ENCODE data around the gene OBSCN.

OBSCN gene

DNA sequence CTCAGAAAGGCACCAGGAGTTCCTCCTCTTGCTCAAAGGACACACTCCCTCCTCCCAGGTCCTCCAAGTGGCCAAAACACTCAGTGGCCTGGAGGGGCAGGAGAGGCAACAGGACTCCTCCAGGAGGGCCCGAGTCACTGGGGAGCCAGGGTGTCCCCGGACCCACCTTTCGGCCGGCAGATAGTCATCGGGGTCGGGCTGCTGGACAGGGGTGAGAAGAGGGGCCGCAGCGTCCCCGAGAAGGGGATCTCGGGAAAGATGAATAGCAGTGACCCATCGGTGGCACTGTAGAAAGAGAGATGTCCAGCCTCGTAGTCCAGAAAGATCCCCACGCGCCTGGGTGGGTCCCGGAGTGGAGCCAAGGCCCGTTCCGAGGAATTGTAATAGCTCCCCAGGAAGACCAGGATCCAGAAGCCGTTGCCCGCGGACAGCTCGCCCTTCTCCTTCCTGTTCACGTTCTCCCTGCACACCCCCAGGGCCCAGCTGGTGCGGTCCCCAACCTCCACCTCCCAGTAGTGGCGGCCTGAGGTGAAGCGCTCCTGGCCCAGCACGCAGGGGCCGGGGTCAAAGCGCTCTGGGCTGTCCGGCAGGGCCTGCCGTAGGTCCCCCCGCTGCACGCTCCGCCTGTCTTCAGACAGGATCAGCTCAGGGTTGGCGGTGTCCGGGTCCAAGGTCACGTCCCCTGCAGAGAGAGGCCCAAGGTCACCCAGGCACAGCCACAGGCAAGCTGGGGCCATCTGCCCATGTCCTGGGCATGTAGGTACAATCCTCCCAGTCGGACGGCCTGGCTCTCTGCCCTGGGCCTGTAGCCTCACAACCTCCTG is 186.9 kb downstream of the OBSCN start:
- DNase-seq, result no peak

DNA sequence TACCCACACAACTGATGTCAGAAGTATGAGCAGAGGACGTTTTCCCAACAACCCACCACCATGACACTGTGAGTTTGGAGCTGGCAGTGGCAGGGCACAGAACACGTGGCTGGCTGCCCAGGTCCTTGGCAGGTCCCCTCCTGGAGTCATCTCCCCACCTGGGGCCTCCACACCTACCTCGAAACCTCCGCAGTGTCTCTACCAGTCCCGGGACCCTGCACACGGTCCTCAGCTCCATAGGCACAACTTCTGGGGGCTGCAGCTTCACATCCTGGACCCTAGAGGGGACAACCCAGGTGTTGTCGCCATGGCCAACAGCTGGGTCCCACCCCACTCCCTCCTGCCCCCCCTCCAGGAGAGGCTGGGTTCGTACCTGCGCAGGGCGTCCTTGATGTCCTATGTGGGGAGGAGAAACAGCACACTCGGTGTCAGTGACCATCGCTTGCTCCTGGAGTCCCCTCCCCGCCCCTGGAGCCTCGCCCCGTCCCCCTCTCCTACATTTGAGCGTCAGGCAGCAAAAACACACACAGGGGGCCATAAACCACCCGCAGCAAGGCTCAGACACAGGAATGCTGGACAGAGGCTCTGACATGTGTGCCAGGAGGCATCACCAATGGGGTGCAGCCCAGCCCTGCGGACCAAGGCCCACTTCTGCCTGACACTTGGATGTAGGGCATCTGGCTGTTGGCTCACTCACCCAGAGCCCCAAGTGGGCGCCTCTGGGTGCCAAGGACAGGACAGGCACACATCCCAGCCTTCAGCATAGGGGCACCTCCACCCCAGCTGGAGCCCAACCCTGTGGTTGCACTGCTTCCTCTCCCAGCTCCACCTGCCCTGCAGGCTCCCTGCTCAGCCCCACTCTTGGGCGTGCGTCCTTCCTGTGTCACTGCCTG is 189.2 kb downstream of the OBSCN start:
- no peak for DNase-seq

DNA sequence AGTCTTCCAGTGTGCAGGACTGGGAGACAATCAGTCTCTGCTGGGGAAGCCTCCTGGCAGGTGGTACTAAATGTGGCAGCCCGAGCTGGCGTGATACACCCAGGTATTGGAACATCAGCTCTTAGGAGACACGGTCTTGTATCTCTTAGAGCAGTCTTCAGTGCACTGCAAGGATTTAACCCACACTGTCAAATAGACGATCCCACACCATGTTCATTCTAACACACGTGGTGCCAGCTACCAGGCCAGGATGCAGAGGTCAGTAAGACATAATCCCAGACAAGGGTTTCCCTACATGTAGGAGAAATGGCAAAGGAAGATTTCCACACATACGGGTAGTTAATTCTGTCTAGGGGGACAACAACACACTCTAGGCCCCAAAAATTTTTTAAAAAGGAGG is 190.1 kb downstream of the OBSCN start:
- no peak for DNase-seq

DNA sequence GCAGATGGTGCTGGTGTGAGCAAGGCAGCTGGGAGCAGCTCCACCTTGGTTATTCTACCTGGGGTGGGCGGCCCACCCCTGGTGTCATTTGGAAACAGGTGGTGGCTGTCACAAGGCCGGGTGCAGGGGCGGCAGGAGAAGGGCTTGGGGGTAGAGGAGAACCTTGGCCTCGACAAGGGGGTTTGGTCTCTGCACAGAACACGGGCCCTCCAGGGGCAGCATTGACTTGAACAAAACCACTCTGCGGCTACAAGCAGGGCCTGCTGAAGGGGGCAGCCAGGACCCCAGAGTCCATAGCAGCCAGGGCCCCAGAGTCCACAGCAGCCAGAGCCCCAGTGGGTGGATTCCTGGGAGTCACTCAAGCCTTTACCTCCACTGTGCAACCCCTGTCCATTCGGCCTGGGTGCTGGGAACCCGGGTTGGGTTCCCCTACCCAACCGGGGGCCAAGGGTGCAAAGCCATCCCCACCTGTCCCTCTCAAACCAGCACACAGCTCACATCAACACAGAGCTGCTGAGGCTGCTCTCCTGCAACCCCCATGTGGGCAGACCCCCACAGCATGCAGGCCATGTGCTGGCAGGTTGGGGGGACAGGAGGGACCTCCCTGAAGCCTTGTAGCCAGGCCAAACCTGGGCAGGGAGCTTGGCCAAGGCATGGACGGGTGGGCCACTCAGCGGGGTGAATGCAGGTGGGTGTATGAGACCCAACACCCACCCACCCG is 191.1 kb downstream of the OBSCN start:
- no peak for DNase-seq

DNA sequence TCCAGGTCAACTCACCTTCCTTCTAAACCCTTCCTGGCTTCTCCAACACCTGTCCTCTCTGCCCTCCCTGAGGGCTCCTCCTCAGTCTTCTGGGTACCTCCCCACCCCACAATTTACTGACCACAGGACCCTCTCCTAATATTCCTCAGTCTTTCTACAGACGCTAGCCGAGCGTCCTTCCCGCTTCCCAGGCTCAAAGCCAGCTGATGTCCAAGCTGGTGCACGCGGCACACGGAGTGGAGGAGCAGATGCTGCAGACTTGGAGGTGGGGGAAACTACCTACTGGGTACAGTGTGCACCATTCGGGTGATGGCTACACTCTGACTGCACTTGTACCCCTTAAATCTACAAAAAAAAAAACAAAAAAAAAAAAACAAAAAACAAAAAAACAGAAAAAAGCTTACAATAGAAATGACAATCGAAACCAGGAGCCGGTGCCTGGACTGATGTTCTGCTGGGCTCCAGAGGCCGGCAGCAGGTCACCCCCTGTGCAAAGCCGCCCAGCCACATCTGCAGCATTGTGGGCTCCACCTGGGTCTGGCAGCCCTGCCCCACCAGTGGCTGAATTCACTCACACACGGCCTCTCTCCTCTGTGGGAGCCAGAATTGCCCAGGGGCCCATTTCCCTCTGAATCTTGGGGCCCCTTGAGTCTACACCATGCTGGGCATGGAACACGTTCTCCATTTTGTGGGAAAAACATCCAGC is 191.8 kb downstream of the OBSCN start:
- no peak for DNase-seq

DNA sequence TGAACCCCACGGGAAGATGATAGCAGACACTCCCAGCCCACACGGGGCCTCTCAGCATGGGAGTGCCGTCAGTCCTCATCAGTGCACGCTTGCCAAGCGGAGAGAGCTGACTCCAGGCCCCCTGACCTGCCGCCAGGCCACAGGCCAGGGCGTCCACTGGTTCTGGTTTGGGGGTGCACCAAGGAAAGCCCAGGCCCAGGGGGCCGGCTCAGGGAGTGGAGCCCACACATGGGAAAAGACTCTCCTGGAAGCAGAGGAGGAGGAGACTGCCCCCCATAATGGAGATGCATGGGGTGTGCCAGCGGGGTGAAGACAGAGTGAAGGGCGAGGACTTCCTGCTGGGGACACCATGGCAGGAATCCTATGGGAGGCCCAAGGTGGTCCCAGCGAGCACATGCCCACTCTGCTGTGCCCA is 192.4 kb downstream of the OBSCN start:
- no peak for DNase-seq

DNA sequence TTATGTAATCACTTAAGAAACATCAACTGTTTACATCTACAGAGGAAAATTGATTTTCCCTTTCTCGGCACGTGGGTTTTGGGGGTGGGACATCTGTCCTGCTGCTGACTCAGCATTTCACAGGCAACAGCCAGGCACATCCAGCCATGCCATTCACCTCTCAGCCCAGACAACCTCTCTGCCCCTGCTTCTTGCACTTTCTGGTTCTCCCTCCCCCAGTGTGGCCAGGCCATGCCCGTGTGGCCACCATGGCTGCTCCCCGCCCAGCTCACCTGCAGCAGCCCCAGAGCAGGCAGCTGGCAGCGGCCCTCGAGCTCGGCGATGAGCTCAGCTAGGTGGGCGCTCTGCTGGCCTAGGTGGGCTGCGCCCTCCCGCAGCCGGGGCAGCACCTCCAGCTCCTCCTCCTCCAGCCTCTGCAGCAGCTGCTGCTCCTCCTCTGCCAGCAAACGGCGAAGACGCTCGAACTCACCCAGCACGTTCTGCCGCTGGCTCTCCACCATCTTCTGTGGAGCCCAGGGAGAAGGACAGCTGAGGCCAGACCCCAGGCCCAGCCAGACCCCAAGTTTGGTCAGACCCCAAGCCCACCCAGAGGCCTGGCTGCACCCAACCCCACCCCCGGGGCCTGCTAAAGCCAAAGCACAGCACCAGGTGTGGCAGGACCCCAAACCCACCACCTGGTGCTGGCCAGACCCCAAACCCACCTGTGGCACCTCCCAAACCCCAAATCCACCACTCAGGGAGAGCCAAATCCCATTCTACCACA is 193.0 kb downstream of the OBSCN start:
- DNase-seq, result no peak

DNA sequence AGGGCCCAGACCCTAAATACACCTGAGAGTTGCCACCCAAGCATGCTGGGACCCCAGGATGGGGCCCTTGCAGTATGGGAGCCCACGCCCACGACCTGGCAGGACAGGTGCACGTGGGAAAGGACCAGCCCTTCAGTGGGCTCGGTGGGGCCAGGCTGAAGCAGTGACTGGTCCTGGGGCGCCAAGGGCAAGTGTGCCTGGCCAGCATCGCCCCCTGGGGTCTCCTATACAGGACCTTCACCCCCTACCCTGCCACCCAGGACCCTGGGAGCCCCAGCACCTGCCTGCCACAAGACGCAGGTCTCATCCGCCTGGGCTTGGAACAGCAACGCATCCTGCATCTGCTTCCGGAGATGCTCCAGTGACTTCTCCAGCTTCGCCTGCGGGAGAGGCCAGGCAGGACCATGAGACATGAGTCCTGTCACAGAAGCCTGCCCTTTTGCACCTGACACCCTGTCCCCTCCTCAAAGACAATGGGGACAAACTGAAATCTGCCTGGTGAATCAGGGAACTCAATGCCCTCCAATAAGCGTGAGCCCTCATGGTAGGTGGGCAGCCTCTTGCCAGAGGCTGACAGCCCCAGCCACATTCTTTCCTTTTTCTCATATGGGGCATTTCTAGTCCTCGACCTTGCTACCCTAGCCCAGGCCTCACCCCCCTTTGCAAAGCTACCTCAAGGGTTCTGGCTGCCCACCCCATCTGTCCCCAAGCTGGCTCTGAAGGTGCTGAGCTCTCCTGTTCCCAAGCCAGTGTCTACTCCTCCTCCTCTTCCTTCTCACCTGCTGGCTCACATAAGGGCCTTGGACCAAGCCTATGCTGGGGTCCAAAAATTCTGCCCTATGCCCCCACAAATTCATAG is 194.2 kb downstream of the OBSCN start:
- no peak for DNase-seq

DNA sequence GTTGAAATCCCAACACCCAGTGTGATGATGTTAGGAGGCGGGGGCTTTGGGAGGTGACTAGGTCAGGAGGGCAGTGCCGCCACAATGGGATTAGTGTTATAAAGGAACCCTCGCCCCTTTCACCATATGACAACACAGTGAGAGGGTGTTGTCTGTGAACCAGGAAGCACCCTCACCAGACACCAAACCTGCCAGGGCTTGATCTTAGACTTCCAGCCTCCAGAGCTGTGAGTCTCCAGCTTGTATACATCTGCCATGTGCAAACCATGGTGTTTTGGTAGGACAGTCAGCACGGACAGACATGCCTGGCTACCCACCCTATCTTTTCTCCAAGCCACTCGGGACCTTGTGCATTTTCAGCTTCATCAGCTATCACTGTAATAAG is 194.8 kb downstream of the OBSCN start:
- DNase-seq, result no peak

DNA sequence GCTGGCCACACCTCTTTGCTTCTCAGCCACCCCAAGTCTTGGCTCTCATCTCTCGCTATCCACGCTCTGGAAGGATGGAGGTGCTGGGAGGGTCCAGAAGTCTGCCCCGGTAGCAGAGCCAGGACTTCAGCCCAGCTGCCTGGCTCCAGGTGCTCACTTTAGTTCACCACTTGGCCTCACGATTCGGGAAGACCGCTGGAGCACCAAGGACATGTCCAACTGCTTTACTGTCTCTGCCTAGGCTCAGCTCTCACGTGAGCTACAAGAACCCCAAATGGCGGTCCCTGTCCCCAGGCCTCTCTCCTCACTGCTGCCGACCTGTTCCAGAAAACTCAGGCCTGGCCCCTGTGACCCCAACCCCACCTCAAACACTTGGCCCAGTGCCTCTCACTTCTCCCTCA is 195.4 kb downstream of the OBSCN start:
- no peak for DNase-seq

DNA sequence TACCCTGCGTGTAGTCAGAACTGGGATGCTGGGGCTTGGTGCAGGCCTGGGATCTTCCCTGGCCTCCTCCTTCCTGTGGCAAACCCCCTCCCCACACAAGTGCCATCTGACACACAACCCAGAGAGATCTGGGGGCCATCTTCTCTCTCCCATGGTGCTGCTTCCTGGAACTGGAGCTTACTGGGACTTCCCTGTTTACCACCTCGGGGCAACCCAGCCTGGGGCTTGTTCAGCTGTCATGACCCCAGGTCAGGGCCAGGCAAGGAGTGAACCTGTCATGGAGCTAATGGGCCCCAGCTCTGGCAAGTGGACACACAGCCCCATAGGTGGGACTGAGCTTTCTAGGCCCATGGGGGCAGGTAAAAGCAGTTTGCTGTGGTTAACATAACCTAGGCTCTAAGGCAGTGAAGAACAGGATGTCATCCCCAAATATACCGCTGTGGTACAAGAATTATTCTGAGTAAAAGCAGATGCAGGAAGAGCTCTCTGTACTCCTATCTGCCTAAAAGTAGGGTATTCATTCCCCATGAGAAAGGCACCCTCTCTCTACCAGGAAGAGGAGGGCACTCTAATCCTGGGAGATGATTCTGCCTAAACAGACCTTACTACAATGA is 196.4 kb downstream of the OBSCN start:
- DNase-seq, result no peak

DNA sequence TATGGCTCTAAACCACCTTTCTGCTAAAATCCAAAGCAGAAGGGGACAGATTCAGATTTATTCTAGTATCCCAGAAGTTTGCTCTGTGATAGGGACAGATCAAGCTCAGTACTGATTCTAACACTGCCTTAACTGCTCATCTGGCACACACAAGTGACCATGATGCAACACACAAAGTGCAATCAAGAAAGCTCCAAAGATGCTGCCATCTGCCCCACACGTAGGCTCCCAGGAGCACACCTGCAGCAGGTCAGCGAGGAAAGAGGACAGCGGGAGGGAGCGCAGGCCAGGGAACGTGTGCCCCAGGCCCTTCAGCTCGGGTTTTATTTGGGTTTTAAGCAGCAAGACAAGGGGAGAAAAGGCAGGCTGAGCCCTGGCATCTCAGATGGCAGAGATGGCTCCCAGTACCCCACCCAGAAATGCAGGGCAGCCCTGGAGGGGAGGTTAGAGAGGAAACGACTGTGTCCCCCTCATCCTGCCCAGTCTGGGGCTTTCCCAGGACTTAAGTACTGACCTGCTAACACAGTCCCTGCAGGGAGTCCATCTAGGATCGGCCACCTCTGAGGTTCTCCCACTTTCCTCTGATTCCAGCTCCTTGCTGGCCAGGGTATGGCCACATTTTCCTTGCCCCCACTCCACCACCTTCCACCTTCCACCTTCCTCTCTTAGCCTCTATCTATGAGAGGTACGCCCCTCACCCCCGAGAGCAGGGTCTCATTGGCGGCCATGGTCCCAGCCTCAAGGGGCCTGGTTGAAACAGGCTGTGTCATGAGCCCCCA is 197.5 kb downstream of the OBSCN start:
- DNase-seq, result no peak

DNA sequence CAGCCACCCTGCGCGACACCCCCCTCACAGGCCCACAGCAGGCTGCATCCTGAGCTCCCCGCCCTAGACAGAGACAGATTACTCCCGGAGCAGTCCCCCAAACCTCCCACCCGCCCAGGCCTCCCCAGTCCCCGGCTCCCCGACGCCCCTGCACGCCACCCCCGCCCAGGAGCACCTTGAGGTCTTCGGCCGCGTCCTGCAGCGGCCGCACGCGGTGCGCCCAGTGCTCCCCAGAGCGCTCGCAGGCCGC is 198.1 kb downstream of the OBSCN start:
- DNase-seq, result no peak

DNA sequence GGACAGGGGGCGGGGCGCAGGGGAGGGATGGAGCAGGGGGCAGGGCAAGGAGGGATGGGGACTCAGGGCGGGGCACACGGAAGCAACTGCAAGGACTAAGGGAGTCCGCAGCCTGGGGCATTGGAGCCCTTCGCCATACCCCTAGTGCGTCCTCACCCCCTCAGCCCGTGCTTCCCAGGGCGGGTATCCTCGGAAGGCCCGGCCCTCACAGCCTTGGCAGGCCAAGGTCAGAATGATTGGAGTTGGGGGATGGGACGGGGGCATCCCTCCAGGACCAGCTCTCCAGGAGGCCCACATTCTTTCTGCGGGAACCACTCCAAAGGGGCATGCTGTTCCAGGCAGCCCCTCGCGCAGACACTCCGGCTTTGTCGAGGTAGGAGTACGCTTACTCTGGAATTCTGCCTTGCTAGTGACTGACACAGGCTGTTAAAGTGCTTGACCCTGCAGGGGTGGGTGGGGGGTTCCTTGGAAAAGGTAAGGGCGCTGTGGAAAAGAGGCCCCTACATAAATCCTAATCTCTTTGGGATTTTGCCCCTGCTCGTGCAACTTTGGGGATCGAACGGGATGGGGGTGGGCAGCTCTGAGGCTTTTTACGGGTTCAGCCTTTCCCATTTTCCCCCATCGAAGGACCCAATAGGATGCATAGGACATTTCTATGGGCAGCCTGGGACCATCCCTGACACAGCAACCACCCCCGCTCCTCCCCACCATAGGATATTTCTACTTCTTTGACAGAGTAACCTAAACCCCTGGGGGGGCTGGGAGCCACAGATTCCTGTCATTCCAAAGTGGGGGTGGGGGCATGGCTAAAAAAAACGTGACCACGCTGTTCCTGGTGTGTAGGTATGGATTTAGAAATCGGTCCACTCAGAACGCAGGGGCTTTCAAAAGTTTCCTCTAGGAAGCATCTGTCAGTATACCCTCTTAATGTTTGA is 199.5 kb downstream of the OBSCN start:
- peak in 3 of 56 donors; percentile 72 to 81 (median 76) for DNase-seq

DNA sequence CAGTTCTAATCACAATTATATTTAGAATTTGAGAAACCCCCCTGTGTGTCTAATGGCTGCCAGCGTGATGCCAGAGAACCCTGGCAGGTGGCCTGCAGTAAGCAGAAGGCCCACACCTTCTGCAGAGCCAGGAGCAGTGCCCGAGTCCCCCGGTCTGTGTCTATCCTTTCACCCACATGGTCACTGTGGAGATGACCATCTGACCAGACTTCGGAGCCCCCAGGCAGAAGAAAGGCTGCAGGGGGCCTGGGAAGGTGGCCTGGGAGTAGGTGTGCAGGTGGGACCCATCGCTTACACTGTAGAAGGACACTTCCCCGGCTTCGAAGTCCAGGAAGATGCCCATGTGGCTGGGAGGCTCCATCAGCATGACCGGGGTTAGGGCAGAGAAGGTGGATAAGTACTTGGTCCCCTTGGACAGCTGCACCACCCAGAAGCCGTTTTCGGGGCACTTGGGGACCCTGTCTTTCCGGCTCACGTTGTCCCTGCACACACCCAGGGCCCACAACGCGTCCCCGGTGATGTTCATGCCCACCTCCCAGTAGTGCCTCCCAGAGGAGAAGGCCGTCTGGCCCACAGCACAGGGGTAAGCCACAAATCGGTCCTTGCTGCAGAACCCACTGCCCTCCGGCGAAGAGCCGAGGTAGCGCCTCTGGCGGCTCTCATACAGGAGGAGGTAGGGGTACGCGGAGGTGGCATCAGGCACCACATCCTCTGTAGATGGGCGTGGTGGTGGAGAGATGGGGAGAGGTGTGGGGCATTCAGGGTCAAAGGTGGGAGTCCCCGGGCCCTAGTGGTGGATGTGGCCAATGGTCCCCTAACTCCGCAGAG is 200.4 kb downstream of the OBSCN start:
- no peak for DNase-seq

All from amygdala (tissue), 56 donors.